Hematopoietic multipotent progenitor cell treated with erythropoietin and hydrocortisone succinate and interleukin-3 and kit ligand, for 15 days (in vitro differentiated cells): ENCODE measurements around the gene CES4A.
"Not testable (repeated sequence)": the region's sequence is repeated elsewhere in the genome, so short reads cannot be mapped to it uniquely, and the experiment has no call there.

Experiments
- DNase-seq: peaks from one replicate; pipeline ENCODE4 v3.0.0-alpha.2; 2015; ENCODE audit warnings: low spot score

Gene CES4A

DNA sequence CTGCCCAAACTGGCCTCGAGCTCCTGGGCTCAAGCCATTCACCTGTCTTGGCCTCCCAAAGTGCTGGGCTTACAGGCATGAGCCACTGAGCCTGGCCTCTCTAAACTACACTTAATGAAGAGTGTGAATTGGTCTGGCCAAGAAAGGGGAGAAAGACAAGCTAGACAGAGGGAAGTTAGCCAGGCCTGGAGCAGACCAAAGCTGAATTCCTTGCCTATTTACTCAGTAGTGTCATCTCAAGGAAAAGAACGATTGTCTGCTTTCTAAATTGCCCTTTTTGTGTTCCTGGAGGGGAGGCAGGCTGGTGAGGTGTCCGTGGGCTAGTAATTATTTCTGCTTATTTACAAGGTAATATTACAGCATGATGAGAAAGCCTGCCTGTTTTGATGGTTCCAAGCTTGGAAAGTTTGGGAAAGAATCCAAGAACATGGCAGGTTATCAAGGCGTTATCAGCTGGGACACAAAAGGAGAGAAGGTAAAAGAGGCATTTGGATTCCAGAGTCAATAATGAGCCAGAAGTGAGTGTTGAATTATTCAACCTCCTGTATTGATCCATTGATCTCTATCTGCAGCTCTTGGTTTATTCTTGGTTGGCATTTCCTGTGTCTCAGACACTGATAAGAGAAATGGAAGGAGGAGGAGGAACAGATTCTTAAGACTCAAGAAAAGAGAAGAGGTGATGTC lies 34.3 kb downstream of the CES4A start:
- no peak for DNase-seq

DNA sequence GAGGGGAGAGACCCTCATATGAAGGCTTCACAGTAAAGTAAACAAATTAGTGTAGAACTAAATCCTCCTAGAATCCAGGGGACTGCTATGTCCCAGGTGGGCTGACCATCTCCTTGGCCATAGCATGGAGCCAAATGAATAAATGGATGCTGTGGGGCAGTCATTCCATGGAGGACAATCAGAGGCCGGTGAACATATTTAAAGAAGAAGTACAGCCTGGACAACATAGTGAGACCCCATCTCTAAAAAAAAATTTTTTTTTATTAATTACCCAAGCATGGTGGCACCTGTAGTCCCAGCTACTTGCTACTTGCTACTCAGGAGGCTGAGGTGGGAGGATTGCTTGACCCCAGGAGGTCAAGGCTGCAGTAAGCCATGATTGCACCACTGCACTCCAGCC lies 35.3 kb downstream of the CES4A start:
- DNase-seq, result no peak

DNA sequence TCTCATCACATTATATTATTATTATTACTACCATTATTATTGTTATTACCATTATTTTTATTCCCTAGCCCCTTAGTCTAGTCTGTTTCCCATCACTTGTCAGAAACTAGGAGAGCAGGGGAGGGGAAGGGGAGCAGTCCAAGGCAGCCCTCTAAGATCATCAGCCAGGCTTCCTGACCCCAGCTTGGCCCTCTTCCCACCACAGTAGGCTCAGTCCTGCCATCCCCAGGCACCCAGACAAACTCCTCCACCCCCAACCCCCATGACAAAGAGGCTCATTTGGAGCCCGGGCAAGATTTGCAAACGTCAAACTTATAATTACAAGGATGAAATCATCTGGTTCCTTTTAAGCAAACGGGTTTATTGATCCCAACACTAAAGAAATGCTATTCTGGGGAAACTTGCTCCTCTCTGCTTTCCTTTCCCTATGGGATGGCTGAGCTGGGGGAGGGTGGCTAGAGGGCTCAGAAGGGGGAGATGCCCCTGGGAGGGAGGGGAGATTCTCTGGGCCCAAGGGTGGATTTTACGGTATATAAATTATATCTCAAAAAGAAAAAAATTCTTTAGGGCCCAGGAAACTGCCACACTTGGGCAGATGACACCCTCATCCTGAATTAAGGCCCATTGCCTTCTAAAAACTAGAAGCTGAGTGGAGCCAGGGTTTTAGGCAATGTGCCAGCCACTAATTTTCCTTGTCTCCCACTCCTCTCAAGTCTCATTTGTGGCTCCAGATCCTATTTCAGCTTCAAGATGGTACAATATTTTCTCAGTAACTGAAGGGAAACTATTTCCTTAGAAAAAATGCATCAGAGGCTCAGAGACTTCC lies 36.2 kb downstream of the CES4A start:
- no peak for DNase-seq

- no peak for DNase-seq
Measured at GRCh38 chr16:67025210-67025550, 36.8 kb downstream of the CES4A start.

GRCh38 chr16:67026570-67026969 lies 38.2 kb downstream of the CES4A start:
- no peak for DNase-seq

- no peak for DNase-seq
Measured at GRCh38 chr16:67027046-67027445, 38.7 kb downstream of the CES4A start.

DNA sequence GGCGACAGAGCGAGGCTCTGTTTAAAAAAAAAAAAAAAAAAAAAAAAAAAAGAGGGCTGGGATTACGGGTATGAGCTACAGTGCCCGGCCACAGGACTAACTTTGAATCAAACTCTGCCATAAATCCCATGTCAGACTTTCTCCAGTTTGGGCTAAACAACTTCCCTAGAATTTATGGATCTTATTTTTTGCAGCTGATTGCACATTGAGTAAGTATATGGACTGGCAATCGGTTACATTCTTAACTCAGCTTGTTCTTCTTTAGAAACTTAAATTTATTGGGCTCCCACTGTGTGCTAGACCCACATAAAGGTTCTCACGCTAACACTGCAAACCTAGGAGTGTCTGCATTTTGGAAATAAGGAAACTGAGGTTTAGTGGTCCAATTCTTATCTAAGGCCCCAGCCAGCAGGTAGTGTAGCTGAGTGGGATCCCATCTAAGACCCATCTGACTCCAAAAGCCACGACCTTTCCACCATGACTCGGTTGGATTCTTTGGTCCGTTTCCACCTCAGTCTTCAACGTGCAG lies 39.8 kb downstream of the CES4A start:
- DNase-seq, result no peak

GRCh38 chr16:67028696-67029253 lies 40.4 kb downstream of the CES4A start, which contains the start of gene CBFB:
Gene CBFB, plus strand, starts transcription at chr16:67029149. Its CDS starts 259 bp downstream, at chr16:67029408.
- DNase-seq, result peak; percentile 40

GRCh38 chr16:67029254-67030096 lies 41.1 kb downstream of the CES4A start:
- peak; percentile 40 for DNase-seq

DNA sequence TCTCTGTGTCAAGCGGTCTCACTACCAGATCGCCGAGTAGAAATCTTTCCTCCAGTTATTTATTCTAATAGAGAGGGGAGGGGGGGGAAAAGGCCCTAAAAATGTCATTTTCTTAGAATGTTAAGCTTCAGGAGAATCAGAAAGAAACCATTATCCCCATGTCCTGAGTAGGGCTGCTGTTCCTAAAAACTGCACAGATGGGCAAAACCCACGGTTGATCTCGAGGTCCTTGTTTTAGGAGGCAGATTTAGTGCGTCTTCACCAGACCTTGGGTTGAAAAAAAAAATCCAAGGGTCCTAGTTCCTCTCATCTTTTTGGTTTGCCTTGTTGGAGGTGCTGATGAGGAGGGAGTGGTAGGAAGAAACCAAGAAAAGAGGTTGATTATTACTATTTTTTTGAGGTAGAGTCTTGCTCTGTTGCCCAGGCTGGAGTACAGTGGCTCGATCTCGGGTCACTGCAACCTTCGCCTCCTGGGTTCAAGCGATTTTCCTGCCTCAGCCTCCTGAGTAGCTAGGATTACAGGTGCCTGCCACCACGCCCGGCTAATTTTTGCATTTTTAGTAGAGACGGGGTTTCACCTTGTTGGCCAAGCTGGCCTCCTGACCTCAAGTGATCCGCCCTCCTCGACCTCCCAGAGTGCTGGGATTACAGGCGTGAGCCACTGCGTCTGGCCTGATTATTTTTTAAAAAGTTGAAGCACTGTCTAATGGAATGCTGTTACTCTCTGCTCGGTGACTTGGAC lies 42.0 kb downstream of the CES4A start:
- no peak for DNase-seq

GRCh38 chr16:67034487-67034886 lies 46.1 kb downstream of the CES4A start:
- no peak for DNase-seq

GRCh38 chr16:67035364-67035763 lies 47.0 kb downstream of the CES4A start:
- DNase-seq, result no peak

- no peak for DNase-seq
Measured at GRCh38 chr16:67036323-67036741, 47.9 kb downstream of the CES4A start.

- DNase-seq, result no peak
Measured at GRCh38 chr16:67039260-67040020, 51.1 kb downstream of the CES4A start.

DNA sequence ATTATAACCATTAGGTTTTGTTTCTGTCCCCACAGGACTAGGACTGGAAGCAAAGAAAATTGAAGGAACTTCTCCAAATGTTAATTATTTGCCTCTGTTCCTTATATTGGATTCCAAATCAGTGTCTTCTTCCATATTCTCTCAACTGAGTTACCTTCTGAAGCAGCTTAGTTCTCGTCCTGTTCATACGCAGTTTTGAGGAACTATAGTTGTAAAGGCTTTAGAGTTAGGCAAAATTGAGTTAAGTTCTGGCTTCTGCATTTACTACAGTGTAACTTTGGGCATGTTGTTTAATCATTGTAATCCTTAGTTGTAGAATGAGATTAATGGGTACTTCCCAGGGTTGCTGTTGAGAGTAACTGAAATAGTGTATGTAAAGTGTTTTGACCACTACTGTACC lies 51.8 kb downstream of the CES4A start:
- DNase-seq, result no peak

GRCh38 chr16:67040906-67041305 lies 52.5 kb downstream of the CES4A start:
- no peak for DNase-seq

- not testable (repeated sequence) for DNase-seq
Measured at GRCh38 chr16:67041520-67041919, 53.1 kb downstream of the CES4A start.

DNA sequence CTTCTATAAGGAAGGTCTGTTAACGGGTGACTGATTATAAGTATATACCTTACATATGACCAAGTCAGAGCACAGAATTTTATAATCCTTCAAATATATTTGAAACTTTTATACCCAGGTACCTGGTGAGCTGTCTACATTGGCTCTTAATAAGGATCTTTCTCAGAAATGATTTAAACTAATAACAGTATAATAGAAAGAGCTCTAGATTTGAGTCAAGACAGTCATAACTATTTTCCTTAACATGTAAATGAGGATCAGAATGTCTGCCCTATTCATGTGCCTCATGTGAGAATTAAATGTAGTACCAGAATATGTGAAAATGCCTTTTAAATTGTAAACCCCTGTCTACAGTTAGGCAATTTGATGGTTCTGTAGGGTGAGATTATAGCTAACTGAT lies 55.0 kb downstream of the CES4A start:
- no peak for DNase-seq

DNA sequence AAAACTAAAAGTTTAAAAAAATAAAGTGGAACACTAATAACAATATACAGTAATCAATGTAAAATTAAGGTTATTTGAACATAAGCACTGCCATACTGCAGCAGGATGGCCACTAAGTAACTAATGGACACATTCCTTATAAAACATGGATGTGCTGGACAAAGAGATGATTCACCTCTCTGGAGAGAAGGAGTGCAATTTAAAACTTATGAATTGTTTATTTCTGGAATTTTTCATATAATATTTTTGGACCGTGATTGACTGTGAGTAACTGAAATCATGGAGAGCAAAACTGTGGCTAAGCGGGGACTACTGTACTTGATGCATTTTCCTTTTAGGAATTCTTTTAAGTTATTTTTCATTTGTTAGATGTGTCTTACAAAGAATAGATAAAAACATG lies 62.4 kb downstream of the CES4A start:
- DNase-seq, result no peak

DNA sequence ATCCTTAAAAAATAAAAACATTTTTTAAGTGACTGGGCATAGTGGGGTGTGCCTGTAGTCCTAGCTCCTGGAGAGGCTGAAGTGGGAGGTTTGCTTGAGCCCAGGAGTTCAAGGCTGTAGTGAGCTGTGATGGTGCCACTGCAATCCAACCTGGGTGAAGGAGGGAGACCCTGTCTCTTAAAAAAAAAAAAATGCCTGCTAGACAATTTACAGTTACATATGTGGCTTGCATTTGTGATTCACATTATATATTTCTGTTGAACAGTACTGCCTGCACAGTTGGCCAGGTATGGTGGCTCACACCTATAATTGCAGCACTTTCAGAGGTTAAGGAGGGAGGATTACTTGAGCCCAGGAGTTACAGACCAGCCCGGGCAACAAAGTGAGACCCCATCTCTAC lies 64.0 kb downstream of the CES4A start:
- DNase-seq, result no peak
